ENCODE results near the gene CACHD1. TPM values are rescaled to one million over a fixed set of nuclear protein-coding genes. Genes with fewer than 3 reads are reported as not detected.

Gene CACHD1
- polyA plus RNA-seq, 1 of the 3 experiments (the other 2 are of a cell fraction): 2.2 TPM

DNA sequence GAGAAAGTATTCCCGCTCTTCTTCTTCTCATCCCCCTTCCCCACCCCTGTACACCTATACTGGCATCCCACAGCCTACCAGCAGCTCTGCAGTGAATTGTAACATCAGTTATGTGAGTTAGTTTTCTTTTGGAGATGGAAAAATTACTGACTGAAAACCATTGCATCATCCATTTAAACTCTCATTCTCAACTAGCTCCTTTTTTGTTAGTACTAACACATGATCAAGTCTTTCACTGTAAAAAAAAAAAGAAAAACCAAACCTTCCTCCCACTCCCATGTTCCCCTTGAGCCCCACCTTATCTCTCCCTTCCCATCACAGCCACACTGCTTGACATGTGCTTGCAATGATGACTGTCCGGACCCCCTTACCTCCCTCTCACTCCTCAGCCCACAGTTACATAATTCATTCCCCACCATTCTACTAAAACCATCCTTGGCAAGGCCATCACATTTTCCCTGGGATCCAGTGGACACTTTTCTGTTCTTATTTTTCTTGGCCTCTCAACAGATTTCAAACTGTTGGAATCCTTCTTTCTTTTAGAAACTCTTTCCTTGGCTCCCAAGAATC is 251.7 kb downstream of the CACHD1 start:
- Histone ChIP-seq H3K4me3 (ENCODE audit: low read depth in 2 of 2, low read length in 1 of 2) (no peak overlapping the region), H3K9ac (no peak overlapping the region), H2AFZ (ENCODE audit: low read depth) (no peak overlapping the region), H3K27ac (ENCODE audit: low read depth in 2 of 2, low read length in 1 of 2) (no peak overlapping the region), H3K27me3 (ENCODE audit: insufficient read depth) (no peaks in the 10 kb centered on the region; the same call in 1 of the 2 replicates), H3K4me1 (ENCODE audit: control insufficient read depth in 1 of 2, insufficient read depth in 2 of 2, low read depth in 1 of 2, low read length in 1 of 2) (no peaks in the 10 kb centered on the region), H3K79me2 (ENCODE audit: insufficient read depth) (no peaks in the 10 kb centered on the region), H3K9me2 (no peaks in the 10 kb centered on the region), H3K9me3 (no peaks in the 10 kb centered on the region), H3K4me2 (no peak overlapping the region), H3F3A (replicated peaks; ENCODE audit: insufficient read depth) (no peaks in the 10 kb centered on the region), H4K20me1 (ENCODE audit: insufficient read depth) (no peaks in the 10 kb centered on the region), H3K36me3 (replicated peaks in 1 of 2; ENCODE audit: control insufficient read depth in 1 of 2, insufficient read depth in 2 of 2, low read length in 1 of 2) (no peaks in the 10 kb centered on the region)
- 52% methylated on average over 2 of the region's 2 CpGs for WGBS (ENCODE audit: low lambda C conversion rate)
- CTCF ChIA-PET: no interaction called here
- POLR2A ChIA-PET: no interaction called here
- no peak for TF ChIP-seq RFX5 (IDR thresholded peaks at IDR 0.05; ENCODE audit: low read length)
- TF ChIP-seq ELF1 (IDR thresholded peaks at IDR 0.05): no peak
- TF ChIP-seq FOSL2 (IDR thresholded peaks at IDR 0.05; ENCODE audit: borderline replicate concordance, low read depth): no peak
- DNase-seq: no peak

DNA sequence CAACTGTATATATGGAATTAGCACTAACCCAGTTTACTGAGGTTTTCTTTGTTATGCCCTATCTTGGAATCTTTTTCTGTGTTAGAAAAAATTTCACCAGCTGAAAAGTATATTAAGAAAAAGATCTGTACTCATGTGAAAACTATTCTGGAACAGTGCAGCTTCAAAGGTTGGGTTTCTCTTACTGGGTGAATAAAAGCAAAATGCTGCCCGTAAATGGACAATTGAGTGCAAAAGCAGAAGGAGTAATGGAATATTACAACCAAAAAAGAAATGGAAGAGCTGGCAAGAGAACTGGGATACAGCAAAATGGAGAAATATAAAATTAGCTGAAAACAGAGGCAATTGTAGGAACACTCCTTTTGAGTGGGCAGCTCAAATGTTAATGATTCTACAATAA is 257.9 kb downstream of the CACHD1 start:
- 66% methylated on average over 1 of the region's 1 CpG for WGBS (ENCODE audit: low lambda C conversion rate)
- no peaks in the 10 kb centered on the region for H3K4me1 ChIP-seq (ENCODE audit: control insufficient read depth in 1 of 2, insufficient read depth in 2 of 2, low read depth in 1 of 2, low read length in 1 of 2)
- H4K20me1 ChIP-seq (ENCODE audit: insufficient read depth): no peaks in the 10 kb centered on the region
- no peaks in the 10 kb centered on the region for H3K79me2 ChIP-seq (ENCODE audit: insufficient read depth)
- no peaks in the 10 kb centered on the region for H3K9me3 ChIP-seq
- H2AFZ ChIP-seq (ENCODE audit: low read depth): no peak overlapping the region
- ChIA-PET POLR2A (no interaction called here), CTCF (interaction anchor here (1.5 to 2.2 kb wide), 3 partner anchors 12 to 52 kb away, joined by 3 to 5 read pairs (median 3); no protein-coding TSS in a partner anchor)
- no peaks in the 10 kb centered on the region for H3K9me2 ChIP-seq
- no peaks in the 10 kb centered on the region for H3K27me3 ChIP-seq (ENCODE audit: insufficient read depth)
- no peak overlapping the region for H3K27ac ChIP-seq (ENCODE audit: low read depth in 2 of 2, low read length in 1 of 2)
- H3K9ac ChIP-seq: no peak overlapping the region
- no peaks in the 10 kb centered on the region for H3F3A ChIP-seq (replicated peaks; ENCODE audit: insufficient read depth)
- TF ChIP-seq NRF1 (IDR thresholded peaks at IDR 0.05; ENCODE audit: low read depth, low read length) (no peak), FOXJ3 (CRISPR knock-in tag; IDR thresholded peaks at IDR 0.05) (no peak), RXRA (IDR thresholded peaks at IDR 0.05; ENCODE audit: borderline replicate concordance, low read depth) (no peak)
- H3K36me3 ChIP-seq (replicated peaks in 1 of 2; ENCODE audit: control insufficient read depth in 1 of 2, insufficient read depth in 2 of 2, low read length in 1 of 2): no peaks in the 10 kb centered on the region
- H3K4me2 ChIP-seq: no peak overlapping the region
- no peak overlapping the region for H3K4me3 ChIP-seq (ENCODE audit: low read depth in 2 of 2, low read length in 1 of 2)
- DNase-seq: no peak

DNA sequence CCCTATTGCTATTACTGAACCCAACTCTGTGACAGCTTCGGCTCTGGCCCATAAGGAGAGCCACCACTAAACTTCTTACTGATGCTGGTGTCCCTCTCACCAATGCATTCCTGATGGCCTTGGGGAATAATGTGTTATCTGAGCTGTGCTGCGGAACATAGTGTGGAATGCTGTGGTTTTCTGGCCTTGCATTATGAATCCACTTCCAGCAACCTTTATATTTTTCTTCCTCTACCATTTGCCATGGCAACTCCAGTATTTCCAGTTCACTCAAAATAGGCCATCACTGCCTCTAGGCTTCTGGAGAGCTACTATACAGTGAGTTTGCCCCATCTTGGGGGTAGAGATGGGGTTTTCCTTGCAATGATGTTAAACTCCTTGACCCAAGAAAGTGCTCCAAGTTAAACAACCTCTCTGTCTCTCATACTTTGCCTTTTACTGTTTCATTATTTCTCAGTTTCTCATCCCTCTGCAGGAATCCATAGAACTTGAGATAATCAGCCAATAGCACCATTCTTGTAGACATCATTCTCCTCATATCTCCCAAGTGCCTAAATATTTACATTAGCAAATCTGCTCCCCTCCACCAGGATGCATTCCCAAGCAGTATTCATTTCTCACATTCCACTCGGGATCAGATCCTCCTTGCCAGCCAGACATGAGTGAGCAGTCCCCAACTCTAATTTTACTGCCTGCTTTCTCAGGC is 263.8 kb downstream of the CACHD1 start:
- Histone ChIP-seq H3K4me2 (no peak overlapping the region), H3K36me3 (replicated peaks in 1 of 2; ENCODE audit: control insufficient read depth in 1 of 2, insufficient read depth in 2 of 2, low read length in 1 of 2) (no peaks in the 10 kb centered on the region), H3K9ac (no peak overlapping the region), H3K27ac (ENCODE audit: low read depth in 2 of 2, low read length in 1 of 2) (no peak overlapping the region), H2AFZ (ENCODE audit: low read depth) (no peak overlapping the region), H3K79me2 (ENCODE audit: insufficient read depth) (no peaks in the 10 kb centered on the region), H3K9me3 (no peaks in the 10 kb centered on the region), H3K9me2 (no peaks in the 10 kb centered on the region), H3K27me3 (ENCODE audit: insufficient read depth) (no peaks in the 10 kb centered on the region), H4K20me1 (ENCODE audit: insufficient read depth) (no peaks in the 10 kb centered on the region), H3F3A (replicated peaks; ENCODE audit: insufficient read depth) (no peaks in the 10 kb centered on the region), H3K4me3 (ENCODE audit: low read depth in 2 of 2, low read length in 1 of 2) (no peak overlapping the region), H3K4me1 (ENCODE audit: control insufficient read depth in 1 of 2, insufficient read depth in 2 of 2, low read depth in 1 of 2, low read length in 1 of 2) (no peaks in the 10 kb centered on the region)
- no peak for DNase-seq
- TF ChIP-seq POLR2AphosphoS5 (IDR thresholded peaks at IDR 0.05; ENCODE audit: low read depth, low read length): no peak
- ChIA-PET CTCF (no interaction called here), POLR2A (no interaction called here)
- WGBS (ENCODE audit: low lambda C conversion rate): 59% methylated on average over 3 of the region's 3 CpGs
